Activated CD4-positive, alpha-beta T cell treated with anti-CD3 and anti-CD28 coated beads for 36 hours (primary cell): ENCODE data around the gene NEURL2. TPM values are rescaled to one million over a fixed set of nuclear protein-coding genes. Genes with fewer than 3 reads are reported as not detected.

Experiments used
- ATAC-seq: fragments of 200-7000 bp; cut with Tn5 transposase; one replicate; pipeline ENCODE4 v1.10.0; 2021; ENCODE audit warnings: mild to moderate bottlenecking, moderate library complexity
- CTCF ChIA-PET: fragments of 350-600 bp; sonication (Branson Sonifier 250); formaldehyde crosslinking; loops from one replicate; lab custom pipeline; 2021; ENCODE audit warnings: antibody characterized with exemption; lab: Charles Lee
- POLR2A ChIA-PET: fragments of 350-600 bp; sonication (Branson Sonifier 250); formaldehyde crosslinking; loops from one replicate; lab custom pipeline; 2021; ENCODE audit warnings: antibody characterized with exemption, inconsistent platforms; lab: Charles Lee
- DNase-seq: peaks from one replicate; pipeline ENCODE4 v3.0.0-alpha.2; 2020
- H3K27ac Mint-ChIP-seq: one replicate; pipeline ENCODE4 v1.8.0; 2021; ENCODE audit warnings: mixed read lengths
- H3K27me3 Mint-ChIP-seq: one replicate; pipeline ENCODE4 v1.8.0; 2021; ENCODE audit warnings: mixed read lengths
- H3K36me3 Mint-ChIP-seq: one replicate; pipeline ENCODE4 v1.8.0; 2021; ENCODE audit warnings: low read depth, mixed read lengths
- H3K4me1 Mint-ChIP-seq: one replicate; pipeline ENCODE4 v1.8.0; 2021; ENCODE audit warnings: mixed read lengths
- H3K4me3 Mint-ChIP-seq: one replicate; pipeline ENCODE4 v1.8.0; 2021; ENCODE audit warnings: mild to moderate bottlenecking, moderate library complexity, mixed read lengths
- H3K9me3 Mint-ChIP-seq: one replicate; pipeline ENCODE4 v1.8.0; 2021; ENCODE audit warnings: low read depth, mixed read lengths
- intact Hi-C, 2 experiments: fragments of 100-400 bp; cut with DNase I in 1 of 2; cut with micrococcal nuclease in 1 of 2; formaldehyde crosslinking; loops; one replicate each; pipeline versions ENCODE4 v1.14.2 to v1.15.1; 2022 to 2024; cut with DNase I, micrococcal nuclease
- total RNA-seq, 2 experiments: library from RNA; stranded (reverse); gene quantifications; one replicate each; pipeline ENCODE4 v1.2.3, GENCODE V29; 2021

Gene NEURL2
- total RNA-seq, 2 experiments from 2014 or later = 1.2 to 1.9 TPM

DNA sequence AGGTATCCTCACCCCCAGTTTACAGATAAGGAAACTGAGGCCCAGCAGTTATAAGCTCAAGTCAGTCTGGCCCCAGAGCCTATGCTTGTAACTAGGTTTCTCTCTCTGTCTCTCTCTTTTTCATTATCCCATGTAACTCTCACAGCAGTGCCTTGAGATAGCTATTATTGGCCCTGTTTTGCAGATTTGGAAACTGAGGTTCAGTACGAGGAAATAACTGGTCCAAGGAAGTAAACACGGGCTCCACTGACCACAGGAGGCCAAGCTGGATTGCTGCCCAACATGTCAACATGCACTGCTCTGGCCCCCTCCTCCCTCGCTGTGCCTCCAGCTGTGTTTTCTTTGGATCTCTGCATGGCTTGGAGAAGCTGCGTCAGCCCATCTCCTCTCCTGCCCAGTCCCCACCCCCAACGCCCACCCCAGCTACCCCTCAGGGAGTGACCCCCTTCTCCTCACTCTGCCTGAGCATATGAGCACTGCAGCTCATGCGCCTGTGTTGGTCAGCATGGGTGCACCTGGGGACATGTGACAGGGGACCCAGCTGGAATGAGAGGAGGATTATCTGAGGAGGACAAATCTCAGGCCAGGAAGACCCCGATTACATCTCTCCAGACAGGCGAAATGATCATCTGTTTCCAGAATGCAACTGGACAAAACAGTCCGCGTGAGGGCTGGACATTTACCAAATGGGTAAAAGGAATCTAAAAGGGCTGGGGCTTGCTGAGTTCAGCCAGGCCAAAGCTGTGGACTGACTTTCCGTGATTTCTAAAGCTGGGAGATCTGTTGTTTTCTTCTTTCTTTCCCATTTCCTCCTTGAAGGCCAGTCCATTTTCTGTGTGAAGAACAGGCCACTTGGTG, 28.8 kb upstream of the NEURL2 start:
- H3K4me1 Mint-ChIP-seq = peaks cover 5% of the 10 kb centered on the region
- intact Hi-C loops = no loop called here
- ChIA-PET CTCF (interaction anchor here (0.5 to 1.4 kb wide), 4 partner anchors 9 to 50 kb away, joined by 3 to 5 read pairs (median 4); partner anchors contain the start of genes CTSA and NEURL2), POLR2A (interaction anchor here (0.6 kb wide), 1 partner anchor 599 kb away, joined by 3 read pairs; no protein-coding TSS in a partner anchor)
- no peak overlapping the region for H3K4me3 Mint-ChIP-seq
- ATAC-seq = no peak
- H3K27me3 Mint-ChIP-seq = peaks cover 16% of the 10 kb centered on the region
- H3K9me3 Mint-ChIP-seq = no peaks in the 10 kb centered on the region
- H3K27ac Mint-ChIP-seq = no peak overlapping the region
- H3K36me3 Mint-ChIP-seq = no peaks in the 10 kb centered on the region
- no peak for DNase-seq

DNA sequence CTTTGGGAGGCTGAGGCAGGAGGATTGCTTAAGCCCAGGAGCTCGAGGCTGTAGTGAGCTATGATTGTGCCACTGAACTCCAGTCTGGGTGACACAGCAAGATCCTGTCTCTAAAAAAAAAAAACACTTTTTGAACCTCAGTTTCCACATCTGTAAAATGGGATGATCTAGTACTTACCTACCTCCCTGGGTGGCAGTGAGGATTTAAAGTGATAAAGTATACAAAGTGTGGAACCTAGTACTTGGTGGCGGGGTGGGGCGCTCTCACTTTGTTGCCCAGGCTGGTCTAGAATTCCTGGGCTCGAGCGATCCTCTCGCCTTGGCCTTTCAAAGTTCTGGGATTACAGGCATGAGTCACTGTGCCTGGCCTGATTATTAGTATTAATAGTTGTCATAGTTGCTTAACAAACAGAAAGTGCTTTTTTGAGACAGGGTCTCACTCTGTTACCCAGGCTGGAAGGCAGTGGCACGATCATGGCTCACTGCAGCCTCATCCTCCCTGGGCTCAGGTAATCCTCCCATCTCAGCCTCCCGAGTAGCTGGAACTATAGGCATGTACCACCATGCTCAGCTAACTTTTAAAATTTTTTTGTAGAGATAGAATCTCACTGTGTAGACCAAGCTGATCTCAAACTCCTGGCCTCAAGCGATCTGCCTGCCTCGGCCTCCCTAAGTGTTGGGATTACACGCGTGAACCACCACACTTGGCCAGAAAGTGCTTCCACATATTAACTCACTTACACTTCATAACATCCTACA, 27.9 kb upstream of the NEURL2 start:
- Mint-ChIP-seq H3K4me1 (peaks cover 4% of the 10 kb centered on the region), H3K36me3 (no peaks in the 10 kb centered on the region)
- POLR2A ChIA-PET = no interaction called here

DNA sequence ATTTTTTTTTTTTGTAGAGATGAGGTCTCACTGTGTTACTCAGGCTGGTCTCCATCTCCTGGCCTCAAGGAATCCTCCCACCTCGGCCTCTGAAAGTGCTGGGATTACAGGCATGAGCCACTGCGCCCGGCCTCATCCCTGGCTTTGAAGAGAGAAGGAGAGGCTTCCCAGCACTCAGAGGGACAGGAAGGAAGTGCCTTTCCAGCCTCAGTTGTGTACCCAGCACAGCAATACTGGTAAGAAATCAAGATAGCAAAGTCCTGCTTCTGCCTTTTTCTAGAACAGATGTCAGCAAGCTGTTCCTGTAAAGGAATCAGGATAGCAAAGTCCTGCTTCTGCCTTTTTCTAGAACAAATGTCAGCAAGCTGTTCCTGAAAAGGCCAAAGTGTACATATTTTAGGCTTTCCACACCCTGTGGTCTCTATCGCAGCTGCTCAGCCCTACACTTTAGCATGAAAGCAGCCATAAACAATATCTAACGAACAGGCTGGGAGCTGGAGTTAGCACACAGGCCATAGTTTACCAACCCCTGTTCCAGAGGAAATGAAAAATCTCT, 27.3 kb upstream of the NEURL2 start:
- POLR2A ChIA-PET = interaction anchor here (0.6 to 0.7 kb wide), 3 partner anchors 10 to 20 kb away, joined by 3 to 6 read pairs (median 5); partner anchors contain the start of gene PCIF1
- DNase-seq (no peak), ATAC-seq (no peak)
- Mint-ChIP-seq H3K4me3 (no peak overlapping the region), H3K27ac (no peak overlapping the region), H3K27me3 (peaks cover 25% of the 10 kb centered on the region), H3K36me3 (no peaks in the 10 kb centered on the region), H3K9me3 (no peaks in the 10 kb centered on the region), H3K4me1 (peaks cover 4% of the 10 kb centered on the region)
- CTCF ChIA-PET = interaction anchor here (1.0 to 1.1 kb wide), 2 partner anchors 9 to 482 kb away, joined by 3 to 4 read pairs; no protein-coding TSS in a partner anchor
- intact Hi-C loops = no loop called here

More for the DNA sequence above, 27.9 kb upstream of the NEURL2 start:
- no peaks in the 10 kb centered on the region for H3K9me3 Mint-ChIP-seq
- H3K4me3 Mint-ChIP-seq = no peak overlapping the region
- ATAC-seq (no peak), DNase-seq (no peak)
- intact Hi-C loops = no loop called here
- peaks cover 24% of the 10 kb centered on the region for H3K27me3 Mint-ChIP-seq
- no peak overlapping the region for H3K27ac Mint-ChIP-seq
- CTCF ChIA-PET = interaction anchor here (1.0 to 1.1 kb wide), 2 partner anchors 9 to 482 kb away, joined by 3 to 4 read pairs; no protein-coding TSS in a partner anchor

DNA sequence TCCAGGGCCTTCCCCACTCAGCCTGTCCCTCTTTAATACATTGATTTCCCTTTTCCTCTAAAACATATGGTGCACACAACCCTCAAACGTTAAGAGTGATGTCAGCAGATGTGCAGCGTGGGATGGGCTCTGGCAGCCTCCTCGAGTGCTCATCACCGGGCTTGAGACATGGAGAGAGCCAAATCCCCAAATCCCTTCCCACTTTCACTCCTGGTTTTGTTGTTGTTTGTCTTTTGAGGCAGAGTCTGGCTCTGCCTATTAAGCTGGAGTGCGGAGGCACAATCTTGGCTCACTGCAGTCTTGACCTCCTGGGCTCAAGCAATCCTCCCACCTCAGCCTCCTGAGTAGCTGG, 26.8 kb upstream of the NEURL2 start:
- H3K27ac Mint-ChIP-seq = no peak overlapping the region
- H3K27me3 Mint-ChIP-seq = peaks cover 26% of the 10 kb centered on the region
- ATAC-seq = no peak
- no peak for DNase-seq
- no peaks in the 10 kb centered on the region for H3K36me3 Mint-ChIP-seq
- intact Hi-C loops = no loop called here
- CTCF ChIA-PET = interaction anchor here (1.0 kb wide), 1 partner anchor 10 kb away, joined by 4 read pairs; no protein-coding TSS in a partner anchor
- peaks cover 5% of the 10 kb centered on the region for H3K4me1 Mint-ChIP-seq
- POLR2A ChIA-PET = interaction anchor here (0.6 to 0.7 kb wide), 3 partner anchors 10 to 19 kb away, joined by 3 to 6 read pairs (median 5); partner anchors contain the start of gene PCIF1
- H3K9me3 Mint-ChIP-seq = no peaks in the 10 kb centered on the region
- H3K4me3 Mint-ChIP-seq = no peak overlapping the region

DNA sequence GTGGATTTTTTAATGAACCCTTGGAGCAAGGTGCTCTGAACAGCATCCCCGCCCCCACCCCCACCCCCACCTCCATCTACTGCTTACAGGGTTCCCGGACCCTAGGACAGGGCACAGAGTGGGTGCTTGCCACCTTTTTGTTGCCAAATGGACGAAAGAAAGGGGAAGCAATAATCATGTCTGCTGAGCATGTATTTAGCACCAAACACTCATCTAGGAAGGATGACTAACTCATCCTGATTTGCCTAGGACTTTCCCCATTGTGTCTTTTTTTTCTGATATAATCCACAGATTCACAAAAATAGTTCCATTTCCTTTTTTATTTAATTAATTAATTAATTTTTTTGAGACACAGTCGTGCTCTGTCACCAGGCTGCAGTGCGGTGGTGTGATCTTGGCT, 22.1 kb upstream of the NEURL2 start:
- H3K27ac Mint-ChIP-seq = no peak overlapping the region
- H3K9me3 Mint-ChIP-seq = no peaks in the 10 kb centered on the region
- ChIA-PET POLR2A (no interaction called here), CTCF (no interaction called here)
- H3K36me3 Mint-ChIP-seq = no peaks in the 10 kb centered on the region
- intact Hi-C loops = no loop called here
- H3K27me3 Mint-ChIP-seq = peaks cover 24% of the 10 kb centered on the region
- H3K4me3 Mint-ChIP-seq = no peak overlapping the region
- H3K4me1 Mint-ChIP-seq = peaks cover 16% of the 10 kb centered on the region
- no peak for DNase-seq
- ATAC-seq = no peak

DNA sequence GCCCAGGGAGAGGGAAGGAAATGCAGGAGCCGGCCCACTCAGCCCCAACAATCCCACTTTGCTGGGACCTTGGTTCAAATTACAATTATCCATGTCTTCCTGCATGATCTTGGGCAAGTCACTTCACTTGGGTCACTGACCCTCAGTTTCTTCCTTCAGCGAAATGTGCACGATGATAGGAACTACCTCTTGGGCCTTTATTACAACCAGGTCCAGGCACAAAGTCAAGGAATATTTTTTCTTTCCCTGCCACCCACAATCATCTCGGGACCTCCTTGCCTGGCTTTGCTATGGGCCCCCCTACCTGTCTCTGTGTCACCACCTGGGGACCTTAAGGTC, 21.3 kb upstream of the NEURL2 start:
- Mint-ChIP-seq H3K27me3 (peaks cover 21% of the 10 kb centered on the region), H3K9me3 (no peaks in the 10 kb centered on the region), H3K27ac (no peak overlapping the region), H3K4me1 (peaks cover 16% of the 10 kb centered on the region), H3K4me3 (peak overlapping the region; percentile 68), H3K36me3 (no peaks in the 10 kb centered on the region)
- ChIA-PET CTCF (no interaction called here), POLR2A (no interaction called here)
- ATAC-seq (no peak), DNase-seq (no peak)
- intact Hi-C loops = no loop called here

DNA sequence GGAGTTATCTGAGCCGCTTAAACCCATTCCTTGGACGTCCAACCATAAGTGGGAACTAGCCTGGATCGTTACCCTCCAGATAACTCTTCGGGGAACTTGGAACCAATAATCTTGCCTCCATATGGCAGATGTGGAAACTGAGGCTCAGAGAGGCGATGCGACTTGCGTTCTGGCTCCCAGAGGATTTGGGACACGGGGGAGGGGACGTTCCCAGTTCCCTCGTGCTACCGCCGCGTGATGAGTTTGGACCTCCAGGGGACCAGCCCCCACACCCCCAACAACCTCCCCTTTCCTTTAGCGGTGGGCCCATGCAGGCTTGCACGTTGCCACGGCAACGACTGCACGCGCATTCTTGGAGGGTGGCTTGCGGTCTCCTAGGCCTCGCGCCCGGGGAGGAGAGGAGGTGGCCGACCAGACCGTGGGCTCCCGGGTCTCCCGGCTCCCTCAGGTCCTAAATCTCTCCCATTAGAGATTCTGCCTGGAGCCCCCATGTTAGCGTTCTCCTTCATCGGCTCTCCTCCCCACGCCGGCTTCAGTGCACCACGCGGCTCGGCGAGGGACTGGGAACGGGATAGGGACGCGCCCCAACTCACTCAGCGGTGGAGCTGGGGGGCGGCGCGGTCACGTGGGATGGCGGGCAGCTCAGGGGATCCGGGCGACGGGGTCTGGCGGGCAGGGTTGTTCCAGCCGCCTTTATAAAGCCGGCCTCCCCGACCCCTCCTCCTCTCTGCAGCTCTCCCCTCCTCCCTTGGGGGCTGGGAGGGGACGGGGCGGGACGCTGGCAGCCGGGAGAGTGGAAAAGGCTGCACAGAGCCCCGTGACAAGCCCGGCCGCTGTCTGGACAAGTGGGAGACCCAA, 20.7 kb upstream of the NEURL2 start, which contains the start of gene PLTP:
Gene PLTP (minus strand): TSS at position 670 of the 858 bp plus-strand sequence. CDS start 703 bp downstream, outside the sequence.
- POLR2A ChIA-PET = no interaction called here
- CTCF ChIA-PET = interaction anchor here (1.0 to 1.1 kb wide), 2 partner anchors 23 to 61 kb away, joined by 3 to 5 read pairs; no protein-coding TSS in a partner anchor
- Mint-ChIP-seq H3K9me3 (no peaks in the 10 kb centered on the region), H3K4me3 (peak within 1 kb of the TSS; percentile 68), H3K27ac (peak within 1 kb of the TSS; percentile 71), H3K27me3 (peaks cover 19% of the 10 kb centered on the region), H3K36me3 (no peaks in the 10 kb centered on the region), H3K4me1 (peaks cover 16% of the 10 kb centered on the region)
- no peak for ATAC-seq
- peak; percentile 50 for DNase-seq
- intact Hi-C loops = loop anchor here (1.0 kb wide), 6 partner anchors 20 to 453 kb away; partner anchors contain the start of genes ACOT8 (in 2 of the 2), ZSWIM3 (in 2 of the 2), CTSA (in 1 of the 2) and NEURL2 (in 1 of the 2)

DNA sequence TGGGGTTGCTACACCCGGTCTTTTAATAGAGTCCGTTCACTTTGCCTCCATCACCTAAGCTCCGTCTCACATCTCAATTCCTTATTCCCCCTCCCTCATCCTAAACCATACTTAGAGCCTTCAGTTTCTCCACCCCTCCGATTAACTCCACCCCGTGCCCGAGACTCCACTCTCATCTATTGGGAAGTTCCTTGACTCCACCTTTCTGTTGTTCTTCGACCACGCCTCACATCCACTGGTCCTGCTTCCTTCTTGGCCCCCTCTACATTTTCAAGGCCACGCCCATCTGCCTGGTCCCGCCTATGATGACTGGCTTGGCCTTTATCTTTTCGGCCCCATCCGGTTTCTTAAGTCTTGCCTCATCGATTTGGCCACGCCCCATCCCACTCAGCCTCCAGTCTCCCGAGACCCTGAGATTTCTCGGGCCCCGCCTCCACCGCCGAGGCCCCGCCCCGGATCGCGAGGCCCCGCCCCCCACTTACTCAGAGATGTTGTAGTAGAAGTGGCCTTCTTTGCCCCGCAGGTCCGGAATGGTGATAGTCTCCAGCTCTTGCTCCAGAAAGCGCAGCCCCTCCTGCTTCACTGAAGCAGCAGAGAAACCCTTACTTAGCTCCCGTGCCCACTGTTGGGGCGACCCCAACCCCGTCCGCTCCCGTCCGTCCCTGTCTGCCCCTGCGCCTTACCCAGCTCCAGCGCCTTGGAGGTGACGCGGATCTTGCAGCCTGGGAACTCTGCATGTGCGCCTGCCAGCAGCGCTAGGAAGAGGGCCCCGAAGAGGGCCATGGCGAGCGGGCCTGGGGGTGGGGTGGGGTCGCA, 19.9 kb upstream of the NEURL2 start:
- H3K9me3 Mint-ChIP-seq = no peaks in the 10 kb centered on the region
- intact Hi-C loops = loop anchor here (1.0 kb wide), 7 partner anchors 20 to 453 kb away; partner anchors contain the start of genes ACOT8 (in 2 of the 2), UBE2C (in 2 of the 2), ZSWIM3 (in 2 of the 2) and CTSA (in 1 of the 2)
- ATAC-seq (peak; percentile 92), DNase-seq (peak; percentile 98)
- CTCF ChIA-PET = interaction anchor here (0.7 to 1.5 kb wide), 5 partner anchors 9 to 112 kb away, joined by 3 to 5 read pairs (median 3); no protein-coding TSS in a partner anchor
- H3K4me1 Mint-ChIP-seq = peaks cover 16% of the 10 kb centered on the region
- H3K27me3 Mint-ChIP-seq = peaks cover 12% of the 10 kb centered on the region
- POLR2A ChIA-PET = interaction anchor here (0.7 kb wide), 1 partner anchor 33 kb away, joined by 5 read pairs; no protein-coding TSS in a partner anchor
- H3K27ac Mint-ChIP-seq = peak overlapping the region; percentile 80
- H3K4me3 Mint-ChIP-seq = peak overlapping the region; percentile 68
- H3K36me3 Mint-ChIP-seq = no peaks in the 10 kb centered on the region

DNA sequence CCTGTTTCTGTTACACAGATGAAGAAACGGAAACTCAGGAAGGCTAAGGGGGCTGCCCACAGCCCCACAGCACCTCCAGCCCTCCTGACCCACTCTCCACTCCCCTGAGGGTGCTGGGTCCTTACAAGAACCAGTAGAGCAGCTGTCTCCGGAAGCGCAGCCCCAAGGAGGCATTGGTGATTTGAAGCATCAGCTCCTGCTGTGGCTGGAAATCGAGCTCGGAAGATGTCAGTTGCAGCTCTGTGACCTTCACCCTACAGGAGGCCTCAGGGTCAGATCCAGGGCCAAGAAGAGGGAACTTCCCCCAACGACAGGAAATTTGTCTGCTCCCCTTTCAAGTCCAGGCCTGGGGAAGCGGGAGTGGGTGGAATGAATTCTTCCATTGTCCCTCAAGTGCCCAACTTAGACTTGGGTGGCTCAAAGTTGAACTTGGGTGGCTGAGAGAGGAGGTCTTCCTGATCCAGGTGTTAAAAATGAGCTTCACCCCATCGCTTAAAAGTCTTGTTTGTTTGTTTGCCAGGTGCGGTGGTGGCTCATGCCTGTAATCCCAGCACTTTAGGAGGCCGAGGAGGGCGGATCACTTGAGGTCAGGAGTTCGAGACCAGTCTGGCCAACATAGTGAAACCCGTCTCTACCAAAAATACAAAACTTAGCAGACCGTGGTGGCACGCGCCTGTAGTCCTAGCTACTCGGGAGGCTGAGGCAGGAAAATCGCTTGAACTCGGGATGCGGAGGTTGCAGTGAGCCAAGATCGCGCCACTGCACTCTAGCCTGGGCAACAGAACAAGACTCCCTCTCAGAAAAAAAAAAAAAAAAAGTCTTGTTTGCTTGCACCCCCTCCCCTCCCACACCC, 19.0 kb upstream of the NEURL2 start:
- H3K4me1 Mint-ChIP-seq = peaks cover 16% of the 10 kb centered on the region
- intact Hi-C loops = loop anchor here (1.0 kb wide), 3 partner anchors 25 to 98 kb away; partner anchors contain the start of genes UBE2C (in 1 of the 2) and ZSWIM1 (in 1 of the 2)
- no peak overlapping the region for H3K27ac Mint-ChIP-seq
- ATAC-seq (no peak), DNase-seq (no peak)
- ChIA-PET CTCF (interaction anchor here (1.1 to 1.5 kb wide), 3 partner anchors 21 to 111 kb away, joined by 3 to 5 read pairs (median 4); no protein-coding TSS in a partner anchor), POLR2A (interaction anchor here (0.7 kb wide), 1 partner anchor 34 kb away, joined by 5 read pairs; no protein-coding TSS in a partner anchor)
- H3K36me3 Mint-ChIP-seq = no peaks in the 10 kb centered on the region
- peaks cover 12% of the 10 kb centered on the region for H3K27me3 Mint-ChIP-seq
- peak overlapping the region; percentile 68 for H3K4me3 Mint-ChIP-seq
- H3K9me3 Mint-ChIP-seq = no peaks in the 10 kb centered on the region
